Measurements from ENCODE around the gene FHIP2A. TPM values are rescaled to one million over a fixed set of nuclear protein-coding genes. Genes with fewer than 3 reads are reported as not detected.
A peak's percentile ranks its signal among the peaks of the same experiment; 100 is the strongest.

Gene FHIP2A
- total RNA-seq, 4 donors from 2014 or later = 22.2 to 35.7 (median 30.1) TPM

DNA sequence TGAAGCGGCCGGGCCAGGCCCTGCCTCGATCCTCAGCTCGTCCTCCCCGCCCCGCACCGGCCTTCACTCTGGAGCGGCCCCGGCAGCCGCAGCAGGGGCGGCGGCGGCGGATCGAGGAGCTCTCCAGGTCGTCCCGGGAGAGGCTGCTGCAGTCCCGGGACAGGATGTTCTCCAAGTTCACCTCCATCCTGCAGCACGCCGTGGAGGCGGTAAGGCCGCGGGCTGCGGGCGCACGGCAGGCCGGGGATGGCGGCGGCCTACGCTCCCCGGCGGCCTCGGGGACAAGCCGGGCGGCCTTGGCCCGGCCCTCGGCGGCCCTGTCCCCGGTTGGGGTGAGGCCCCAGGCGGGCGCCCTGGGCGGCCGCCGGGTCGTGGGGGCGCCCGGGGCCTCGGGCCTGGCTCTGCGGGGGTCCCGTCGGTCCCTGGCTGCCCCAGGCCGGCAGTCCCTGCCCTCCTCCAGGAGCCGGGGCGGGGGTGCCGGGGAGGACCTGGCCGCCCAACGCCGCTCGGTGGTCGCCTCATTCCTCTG lies 399 bp downstream of the FHIP2A start:
- DNase-seq = peak in 1 of 2 donors; percentile 3
- intact Hi-C loops (cut with DNase I; ENCODE audit: low total_unique reads) = loop anchor here (2.0 to 10.0 kb wide), 5 partner anchors 37 to 650 kb away; partner anchors contain the start of genes CCDC186 and TRUB1
- Histone ChIP-seq H3K27ac (peak overlapping the region; percentile 96 to 98 (median 96)), H3K9me3 (no peaks in the 10 kb centered on the region), H3K36me3 (no peaks in the 10 kb centered on the region), H3K27me3 (no peaks in the 10 kb centered on the region), H3K4me3 (peak overlapping the region; percentile 77 to 89 (median 86)), H3K4me1 (peaks cover 29 to 32% of the 10 kb centered on the region in 2 donors)
- peak; percentile 25 to 45 for ATAC-seq
- peak; percentile 14 to 37 for TF ChIP-seq POLR2A (IDR thresholded peaks at IDR 0.05)
- TF ChIP-seq, protein P1, sequence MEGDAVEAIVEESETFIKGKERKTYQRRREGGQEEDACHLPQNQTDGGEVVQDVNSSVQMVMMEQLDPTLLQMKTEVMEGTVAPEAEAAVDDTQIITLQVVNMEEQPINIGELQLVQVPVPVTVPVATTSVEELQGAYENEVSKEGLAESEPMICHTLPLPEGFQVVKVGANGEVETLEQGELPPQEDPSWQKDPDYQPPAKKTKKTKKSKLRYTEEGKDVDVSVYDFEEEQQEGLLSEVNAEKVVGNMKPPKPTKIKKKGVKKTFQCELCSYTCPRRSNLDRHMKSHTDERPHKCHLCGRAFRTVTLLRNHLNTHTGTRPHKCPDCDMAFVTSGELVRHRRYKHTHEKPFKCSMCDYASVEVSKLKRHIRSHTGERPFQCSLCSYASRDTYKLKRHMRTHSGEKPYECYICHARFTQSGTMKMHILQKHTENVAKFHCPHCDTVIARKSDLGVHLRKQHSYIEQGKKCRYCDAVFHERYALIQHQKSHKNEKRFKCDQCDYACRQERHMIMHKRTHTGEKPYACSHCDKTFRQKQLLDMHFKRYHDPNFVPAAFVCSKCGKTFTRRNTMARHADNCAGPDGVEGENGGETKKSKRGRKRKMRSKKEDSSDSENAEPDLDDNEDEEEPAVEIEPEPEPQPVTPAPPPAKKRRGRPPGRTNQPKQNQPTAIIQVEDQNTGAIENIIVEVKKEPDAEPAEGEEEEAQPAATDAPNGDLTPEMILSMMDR (IDR thresholded peaks at IDR 0.05 in 4 of 5, conservative IDR thresholded peaks at IDR 0.05 in 1 of 5) = peak in 2 of 5 experiments; percentile 39 to 48
- in situ Hi-C loops (cut with MboI; ENCODE audit: low sequenced_read_pairs in 4 of 4) = loop anchor here in 1 of 4 donors (25.0 kb wide), 1 partner anchor 510 kb away; no protein-coding TSS in a partner anchor

DNA sequence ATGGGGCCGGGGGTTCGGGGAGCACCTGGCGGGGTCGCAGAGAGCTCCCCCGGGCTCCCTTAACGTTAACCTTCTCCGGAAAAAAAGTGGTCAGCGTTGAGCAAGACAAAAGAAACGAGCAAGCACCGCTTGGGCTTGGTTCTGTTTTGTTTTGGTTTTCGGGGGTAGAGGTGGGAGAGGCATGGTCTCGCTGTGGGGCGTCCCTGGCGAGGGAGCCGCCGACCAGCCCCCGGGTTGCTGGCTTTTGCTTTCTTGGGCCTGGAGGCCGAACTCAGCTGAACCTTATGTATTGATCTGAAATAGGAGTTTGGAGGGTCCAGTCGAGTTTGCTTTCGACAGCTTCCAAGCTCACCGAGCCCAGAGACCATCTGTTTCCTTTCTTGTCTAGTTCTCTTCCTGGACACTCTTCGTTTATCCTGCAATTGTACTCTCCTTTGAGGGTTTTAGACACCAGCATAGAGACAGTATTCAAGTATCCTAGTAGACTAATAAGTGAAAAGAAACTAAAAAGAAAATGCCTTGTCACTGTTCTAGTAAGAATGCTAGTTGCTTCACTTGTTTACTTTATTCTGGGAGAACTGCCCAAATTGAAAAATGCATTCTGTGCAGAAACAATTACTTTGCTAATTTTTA lies 980 bp downstream of the FHIP2A start:
- Histone ChIP-seq H3K4me3 (peak overlapping the region; percentile 77 to 89 (median 86)), H3K27ac (peak overlapping the region; percentile 96 to 98 (median 96)), H3K4me1 (peaks cover 29 to 34% of the 10 kb centered on the region in 2 donors), H3K36me3 (no peaks in the 10 kb centered on the region), H3K27me3 (no peaks in the 10 kb centered on the region), H3K9me3 (no peaks in the 10 kb centered on the region)
- intact Hi-C loops (cut with DNase I; ENCODE audit: low total_unique reads) (loop anchor here (5.0 to 10.0 kb wide), 3 partner anchors 112 to 650 kb away; partner anchors contain the start of genes CCDC186 and TRUB1), in situ Hi-C loops (cut with MboI; ENCODE audit: low sequenced_read_pairs in 4 of 4) (loop anchor here in 1 of 4 donors (25.0 kb wide), 1 partner anchor 510 kb away; no protein-coding TSS in a partner anchor)
- DNase-seq (peak in 1 of 2 donors; percentile 20), ATAC-seq (peak; percentile 14 to 24)
- TF ChIP-seq, protein P1 (IDR thresholded peaks at IDR 0.05 in 4 of 5, conservative IDR thresholded peaks at IDR 0.05 in 1 of 5) = no peak
- no peak for TF ChIP-seq POLR2A (IDR thresholded peaks at IDR 0.05)

DNA sequence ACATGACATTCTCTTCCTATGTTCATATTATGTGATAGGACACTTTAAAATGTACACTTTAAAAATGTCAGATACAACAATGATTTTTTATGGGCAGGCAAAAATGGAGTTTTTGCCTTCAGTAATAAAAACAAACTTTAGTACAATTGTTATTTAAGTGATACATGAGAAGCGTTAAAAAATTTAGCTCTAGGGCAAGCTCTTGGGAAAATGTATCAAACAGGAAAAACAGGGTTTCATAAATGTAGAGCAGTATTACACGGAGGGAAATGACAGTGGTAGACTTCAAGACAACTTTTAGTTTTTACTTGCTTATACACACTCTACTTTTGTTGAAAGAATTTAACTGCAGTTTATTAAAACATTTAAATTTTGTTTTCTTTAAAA lies 1.5 kb downstream of the FHIP2A start:
- no peak for TF ChIP-seq POLR2A (IDR thresholded peaks at IDR 0.05)
- TF ChIP-seq, protein P1 (IDR thresholded peaks at IDR 0.05 in 4 of 5, conservative IDR thresholded peaks at IDR 0.05 in 1 of 5) = no peak
- ATAC-seq (no peak), DNase-seq (no peak)
- H3K27me3 ChIP-seq = no peaks in the 10 kb centered on the region
- peaks cover 29 to 35% of the 10 kb centered on the region in 2 donors for H3K4me1 ChIP-seq
- peak overlapping the region; percentile 96 to 98 (median 96) for H3K27ac ChIP-seq
- no peaks in the 10 kb centered on the region for H3K36me3 ChIP-seq
- H3K4me3 ChIP-seq = peak overlapping the region; percentile 77 to 89 (median 86)
- H3K9me3 ChIP-seq = no peaks in the 10 kb centered on the region
- intact Hi-C loops (cut with DNase I; ENCODE audit: low total_unique reads) = loop anchor here (5.0 to 10.0 kb wide), 3 partner anchors 112 to 651 kb away; partner anchors contain the start of genes CCDC186 and TRUB1
- in situ Hi-C loops (cut with MboI; ENCODE audit: low sequenced_read_pairs in 4 of 4) = loop anchor here in 1 of 4 donors (25.0 kb wide), 1 partner anchor 511 kb away; no protein-coding TSS in a partner anchor

DNA sequence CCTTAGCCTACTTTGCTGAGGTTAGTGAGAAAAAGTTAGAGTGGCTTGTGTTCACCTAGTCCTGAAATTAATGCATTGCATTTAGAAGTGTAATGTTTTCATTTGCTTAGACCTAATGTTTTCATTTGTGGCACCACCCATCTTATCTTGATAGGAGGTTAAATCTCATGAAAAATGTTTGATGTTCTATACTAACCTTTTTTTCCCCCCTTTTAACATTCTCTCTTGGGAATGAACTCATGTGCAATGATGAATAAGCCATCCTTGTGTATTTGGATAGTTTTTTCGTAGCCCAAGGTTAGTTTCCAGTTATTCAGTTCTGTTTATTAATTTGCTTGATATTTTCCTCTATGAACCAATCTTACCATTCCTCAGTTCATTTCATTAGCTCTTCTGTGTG lies 2.8 kb downstream of the FHIP2A start:
- TF ChIP-seq POLR2A (IDR thresholded peaks at IDR 0.05) = no peak
- TF ChIP-seq, protein P1 (IDR thresholded peaks at IDR 0.05 in 4 of 5, conservative IDR thresholded peaks at IDR 0.05 in 1 of 5) = no peak
- DNase-seq (no peak), ATAC-seq (no peak)
- intact Hi-C loops (cut with DNase I; ENCODE audit: low total_unique reads) = loop anchor here (5.0 to 10.0 kb wide), 3 partner anchors 110 to 652 kb away; partner anchors contain the start of genes CCDC186 and TRUB1
- Histone ChIP-seq H3K4me3 (peak overlapping the region in 2 of 4 donors; percentile 2 to 77), H3K9me3 (no peaks in the 10 kb centered on the region), H3K4me1 (peaks cover 32 to 43% of the 10 kb centered on the region in 2 donors), H3K36me3 (no peaks in the 10 kb centered on the region), H3K27me3 (no peaks in the 10 kb centered on the region), H3K27ac (peak overlapping the region; percentile 96 to 98 (median 96))
- in situ Hi-C loops (cut with MboI; ENCODE audit: low sequenced_read_pairs in 4 of 4) = loop anchor here in 1 of 4 donors (25.0 kb wide), 1 partner anchor 512 kb away; no protein-coding TSS in a partner anchor
